GM12878 (cell line): Measurements from ENCODE around the gene TTYH1.

Experiments
- POLR2A ChIP-seq: IDR thresholded peaks from 2 replicates; pipeline ENCODE4 v1.6.1; 2011; ENCODE audit warnings: low read depth, mild to moderate bottlenecking, low read length
- POLR2AphosphoS5 ChIP-seq: IDR thresholded peaks from 2 replicates; pipeline ENCODE4 v1.6.1; 2011; ENCODE audit warnings: mild to moderate bottlenecking, low read length, inconsistent platforms
- RAD21 ChIP-seq: IDR thresholded peaks from 2 replicates; pipeline ENCODE4 v1.6.1; 2011; ENCODE audit warnings: mild to moderate bottlenecking, low read depth, low read length, moderate library complexity; ENCODE audit not compliant: insufficient read depth
- RCOR1 ChIP-seq: conservative IDR thresholded peaks from 2 replicates; pipeline ENCODE4 v1.6.1; 2012; ENCODE audit warnings: low read depth, low read length, improper control_type of control experiment
- SP1 ChIP-seq: IDR thresholded peaks from one replicate; pipeline ENCODE4 v1.6.1; 2011; ENCODE audit warnings: low read depth, low read length
- SRF ChIP-seq, 2 experiments: IDR thresholded peaks; 2 replicates each; pipeline ENCODE4 v1.6.1; 2011; ENCODE audit warnings: low read depth in 2 of 2, low read length in 2 of 2, mild to moderate bottlenecking in 1 of 2, moderate library complexity in 1 of 2

DNA sequence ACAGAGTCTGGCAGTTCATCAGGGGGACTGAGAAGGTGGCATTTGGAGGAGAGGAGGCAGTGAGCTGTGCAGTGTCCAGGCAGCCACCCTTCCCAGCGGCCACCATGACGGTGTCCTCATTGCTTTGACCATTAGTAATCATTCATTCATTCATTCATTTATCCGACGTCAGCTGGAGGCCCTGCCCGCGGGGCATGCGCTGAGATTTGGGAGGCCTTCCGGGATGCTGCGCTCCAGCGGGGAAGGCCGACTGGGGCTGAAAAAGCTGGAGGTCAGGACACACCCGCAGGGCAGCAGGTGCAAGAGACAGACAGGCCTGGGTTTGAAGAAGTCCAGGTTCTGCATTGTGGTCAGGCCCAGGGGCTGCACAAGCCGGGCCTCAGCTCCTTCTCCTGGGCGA is 8.9 kb downstream of the TTYH1 start:
- no peak for TF ChIP-seq SP1
- no peak for TF ChIP-seq RCOR1
- no peak for TF ChIP-seq POLR2A
- no peak for TF ChIP-seq SRF (IDR thresholded peaks at IDR 0.05; ENCODE audit: low read depth in 2 of 2, low read length in 2 of 2)
- no peak for TF ChIP-seq RAD21
- TF ChIP-seq POLR2AphosphoS5 = no peak
